Natural killer cell (primary cell): ENCODE results near the gene KCNJ5. TPM values are rescaled to one million over a fixed set of nuclear protein-coding genes. Genes with fewer than 3 reads are reported as not detected.
A peak's percentile ranks its signal among the peaks of the same experiment; 100 is the strongest.

Source experiments
- ATAC-seq, 3 donors: fragments of 150-1000 bp in 2 of 3; fragments of 200-7000 bp in 1 of 3; cut with Tn5 transposase; 1 replicate in 1 of 3; 2 replicates in 2 of 3; pipeline ENCODE4 v1.10.0; 2021; ENCODE audit warnings: mild to moderate bottlenecking in 2 of 3, moderate library complexity in 2 of 3
- DNase-seq, 2 donors: peaks; one replicate each; pipeline versions ENCODE4 v3.0.0 to v3.0.0-alpha.2; 2013 to 2021; ENCODE audit warnings: mixed read lengths in 1 of 2
- H3K27ac ChIP-seq: one replicate; pipeline ENCODE4 v1.5.1; 2013; ENCODE audit warnings: mild to moderate bottlenecking, low read length
- H3K27me3 ChIP-seq: one replicate; pipeline ENCODE4 v1.6.1; 2013; ENCODE audit warnings: low read length; ENCODE audit not compliant: control insufficient read depth, insufficient read depth
- H3K36me3 ChIP-seq: one replicate; pipeline ENCODE4 v1.6.1; 2013; ENCODE audit warnings: low read length; ENCODE audit not compliant: control insufficient read depth, insufficient read depth
- H3K4me1 ChIP-seq: one replicate; pipeline ENCODE4 v1.6.1; 2013; ENCODE audit warnings: low read length; ENCODE audit not compliant: control insufficient read depth, insufficient read depth
- H3K4me3 ChIP-seq: one replicate; pipeline ENCODE4 v1.5.1; 2013; ENCODE audit warnings: low read length
- H3K9me3 ChIP-seq: one replicate; pipeline ENCODE4 v1.6.1; 2013; ENCODE audit warnings: low read length; ENCODE audit not compliant: control insufficient read depth, insufficient read depth
- H3K27ac Mint-ChIP-seq, 2 donors: one replicate each; pipeline ENCODE4 v1.8.0; 2022; ENCODE audit warnings: mild to moderate bottlenecking in 2 of 2, mixed read lengths in 2 of 2, moderate library complexity in 1 of 2
- H3K27me3 Mint-ChIP-seq, 2 donors: one replicate each; pipeline ENCODE4 v1.8.0; 2022; ENCODE audit warnings: low read depth in 2 of 2, mixed read lengths in 2 of 2
- H3K36me3 Mint-ChIP-seq: one replicate; pipeline ENCODE4 v1.8.0; 2022; ENCODE audit warnings: mixed read lengths
- H3K4me1 Mint-ChIP-seq, 2 donors: one replicate each; pipeline ENCODE4 v1.8.0; 2022; ENCODE audit warnings: mixed read lengths in 2 of 2
- H3K4me3 Mint-ChIP-seq: one replicate; pipeline ENCODE4 v1.8.0; 2022; ENCODE audit warnings: mild to moderate bottlenecking, moderate library complexity, mixed read lengths
- H3K9me3 Mint-ChIP-seq, 2 donors: one replicate each; pipeline ENCODE4 v1.8.0; 2022; ENCODE audit warnings: mixed read lengths in 2 of 2
- WGBS: methylation state at CpG from one replicate; pipeline ENCODE4 v1.1.7; 2013; ENCODE audit warnings: missing lambda C conversion rate; ENCODE audit not compliant: insufficient coverage; 5-methylcytosine and 5-hydroxymethylcytosine counted together
- intact Hi-C: fragments of 100-400 bp; cut with micrococcal nuclease; formaldehyde crosslinking; loops from one replicate; pipeline ENCODE4 v1.14.2; 2022
- total RNA-seq, 4 donors: library from RNA; stranded (reverse); fragments of 120-200 nt in 1 of 4; gene quantifications; one replicate each; pipeline versions ENCODE4 v1.2.3 to v1.2.4, GENCODE V29; 2013 to 2022
- TF ChIP-seq, protein P1 (sequence below): fragments of 200-600 bp; IDR thresholded peaks from one replicate; pipeline ENCODE4 v1.8.0; 2022; ENCODE audit warnings: antibody characterized with exemption

Gene KCNJ5
- total RNA-seq, 3 donors from 2014 or later (not counting 1 experiment from before 2014, with no cell fraction given), result 0.09 to 0.18 (median 0.15) TPM

DNA sequence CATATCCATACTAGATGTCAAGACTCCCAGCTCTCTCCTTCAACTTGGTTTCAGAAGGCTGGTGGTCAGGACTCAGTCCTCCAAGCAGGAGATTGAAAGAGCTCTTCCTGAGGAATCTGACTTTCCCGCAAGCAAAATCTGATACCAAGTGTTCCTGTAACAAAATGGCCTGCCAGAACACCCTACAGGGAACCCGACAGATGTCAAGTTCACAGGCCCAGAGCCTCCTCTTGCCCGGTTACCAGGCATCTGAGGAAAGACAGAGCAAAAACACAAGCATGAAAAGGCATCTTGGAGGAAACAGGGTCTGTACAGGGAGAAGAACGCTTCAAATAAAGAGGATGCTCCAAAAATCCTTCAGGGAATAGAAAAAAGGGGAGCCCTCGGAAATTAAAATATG lies 8.7 kb upstream of the KCNJ5 start:
- no peaks in the 10 kb centered on the region for H3K9me3 ChIP-seq
- Mint-ChIP-seq H3K27me3 (peaks cover 35 to 59% of the 10 kb centered on the region in 2 donors), H3K27ac (no peak overlapping the region), H3K36me3 (no peaks in the 10 kb centered on the region), H3K9me3 (no peaks in the 10 kb centered on the region), H3K4me1 (peaks cover 19 to 23% of the 10 kb centered on the region in 2 donors), H3K4me3 (no peak overlapping the region)
- no peak overlapping the region for H3K27ac ChIP-seq
- WGBS, result 78% methylated on average over 5 of the region's 5 CpGs
- peaks cover 11% of the 10 kb centered on the region for H3K4me1 ChIP-seq
- no peak for DNase-seq
- TF ChIP-seq, protein P1, sequence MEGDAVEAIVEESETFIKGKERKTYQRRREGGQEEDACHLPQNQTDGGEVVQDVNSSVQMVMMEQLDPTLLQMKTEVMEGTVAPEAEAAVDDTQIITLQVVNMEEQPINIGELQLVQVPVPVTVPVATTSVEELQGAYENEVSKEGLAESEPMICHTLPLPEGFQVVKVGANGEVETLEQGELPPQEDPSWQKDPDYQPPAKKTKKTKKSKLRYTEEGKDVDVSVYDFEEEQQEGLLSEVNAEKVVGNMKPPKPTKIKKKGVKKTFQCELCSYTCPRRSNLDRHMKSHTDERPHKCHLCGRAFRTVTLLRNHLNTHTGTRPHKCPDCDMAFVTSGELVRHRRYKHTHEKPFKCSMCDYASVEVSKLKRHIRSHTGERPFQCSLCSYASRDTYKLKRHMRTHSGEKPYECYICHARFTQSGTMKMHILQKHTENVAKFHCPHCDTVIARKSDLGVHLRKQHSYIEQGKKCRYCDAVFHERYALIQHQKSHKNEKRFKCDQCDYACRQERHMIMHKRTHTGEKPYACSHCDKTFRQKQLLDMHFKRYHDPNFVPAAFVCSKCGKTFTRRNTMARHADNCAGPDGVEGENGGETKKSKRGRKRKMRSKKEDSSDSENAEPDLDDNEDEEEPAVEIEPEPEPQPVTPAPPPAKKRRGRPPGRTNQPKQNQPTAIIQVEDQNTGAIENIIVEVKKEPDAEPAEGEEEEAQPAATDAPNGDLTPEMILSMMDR, result no peak
- peaks cover 9% of the 10 kb centered on the region for H3K27me3 ChIP-seq
- no peak for ATAC-seq
- H3K36me3 ChIP-seq, result no peaks in the 10 kb centered on the region
- intact Hi-C loops, result no loop called here
- no peak overlapping the region for H3K4me3 ChIP-seq

- Mint-ChIP-seq H3K4me3 (no peak overlapping the region), H3K27ac (no peak overlapping the region)
- WGBS, result 32% methylated on average over 4 of the region's 4 CpGs
These were observed 7.1 kb upstream of the KCNJ5 start for GRCh38 chr11:128884054-128884453.

DNA sequence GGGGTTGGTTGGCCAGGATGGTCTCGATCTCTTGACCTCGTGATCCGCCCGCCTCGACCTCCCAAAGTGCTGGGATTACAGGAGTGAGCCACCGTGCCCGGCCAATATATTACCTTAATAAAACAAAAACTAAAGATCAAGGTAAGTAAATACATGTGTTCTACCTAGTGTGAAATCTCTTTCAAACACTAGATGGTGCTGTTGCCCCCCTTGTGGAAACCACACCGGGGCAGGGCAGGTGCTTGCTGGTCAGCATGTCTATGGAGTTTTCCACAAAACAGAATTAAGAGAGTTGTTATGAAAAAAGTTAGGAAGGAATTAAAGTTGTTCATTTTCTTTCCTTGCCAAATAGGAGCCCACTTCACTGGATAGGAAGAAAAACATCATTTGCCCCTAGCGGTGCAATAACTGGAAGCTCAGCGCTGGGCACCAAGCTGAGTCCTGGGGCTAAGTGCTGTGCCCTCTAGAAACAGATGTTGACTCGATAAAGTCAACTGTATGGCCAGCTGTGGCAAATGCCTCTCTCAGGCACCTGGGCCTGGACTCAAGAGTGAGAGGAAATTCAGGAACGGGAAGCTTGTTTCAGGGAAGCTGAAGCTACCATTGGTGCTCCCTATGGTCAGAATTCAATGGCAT lies 6.3 kb upstream of the KCNJ5 start:
- Histone ChIP-seq H3K27ac (no peak overlapping the region), H3K36me3 (no peaks in the 10 kb centered on the region), H3K4me3 (no peak overlapping the region), H3K4me1 (peaks cover 12% of the 10 kb centered on the region), H3K9me3 (no peaks in the 10 kb centered on the region), H3K27me3 (peaks cover 26% of the 10 kb centered on the region)
- peaks cover 48 to 81% of the 10 kb centered on the region in 2 donors for H3K27me3 Mint-ChIP-seq
- 71% methylated on average over 5 of the region's 12 CpGs for WGBS
- intact Hi-C loops, result loop anchor here (1.0 to 5.0 kb wide), 2 partner anchors 71 to 447 kb away; no protein-coding TSS in a partner anchor
- H3K4me3 Mint-ChIP-seq, result no peak overlapping the region
- TF ChIP-seq, protein P1, result peak; percentile 90
- H3K27ac Mint-ChIP-seq, result no peak overlapping the region
- ATAC-seq (peak; percentile 68 to 89 (median 83)), DNase-seq (peak; percentile 37 to 83)
- no peaks in the 10 kb centered on the region for H3K9me3 Mint-ChIP-seq
- H3K36me3 Mint-ChIP-seq, result no peaks in the 10 kb centered on the region
- H3K4me1 Mint-ChIP-seq, result peaks cover 19 to 23% of the 10 kb centered on the region in 2 donors

More at GRCh38 chr11:128884054-128884453, 7.1 kb upstream of the KCNJ5 start:
- DNase-seq (no peak), ATAC-seq (no peak)
- Histone ChIP-seq H3K36me3 (no peaks in the 10 kb centered on the region), H3K27ac (no peak overlapping the region), H3K9me3 (no peaks in the 10 kb centered on the region), H3K4me3 (no peak overlapping the region), H3K27me3 (peaks cover 19% of the 10 kb centered on the region), H3K4me1 (peaks cover 11% of the 10 kb centered on the region)
- H3K4me1 Mint-ChIP-seq, result peaks cover 19 to 23% of the 10 kb centered on the region in 2 donors
- H3K27me3 Mint-ChIP-seq, result peaks cover 41 to 73% of the 10 kb centered on the region in 2 donors
- H3K9me3 Mint-ChIP-seq, result no peaks in the 10 kb centered on the region
- intact Hi-C loops, result loop anchor here (1.0 kb wide), 1 partner anchor 72 kb away; no protein-coding TSS in a partner anchor
- TF ChIP-seq, protein P1, result no peak
- no peaks in the 10 kb centered on the region for H3K36me3 Mint-ChIP-seq
